Measurements from ENCODE around the gene ZNF138.

ZNF138 gene

DNA sequence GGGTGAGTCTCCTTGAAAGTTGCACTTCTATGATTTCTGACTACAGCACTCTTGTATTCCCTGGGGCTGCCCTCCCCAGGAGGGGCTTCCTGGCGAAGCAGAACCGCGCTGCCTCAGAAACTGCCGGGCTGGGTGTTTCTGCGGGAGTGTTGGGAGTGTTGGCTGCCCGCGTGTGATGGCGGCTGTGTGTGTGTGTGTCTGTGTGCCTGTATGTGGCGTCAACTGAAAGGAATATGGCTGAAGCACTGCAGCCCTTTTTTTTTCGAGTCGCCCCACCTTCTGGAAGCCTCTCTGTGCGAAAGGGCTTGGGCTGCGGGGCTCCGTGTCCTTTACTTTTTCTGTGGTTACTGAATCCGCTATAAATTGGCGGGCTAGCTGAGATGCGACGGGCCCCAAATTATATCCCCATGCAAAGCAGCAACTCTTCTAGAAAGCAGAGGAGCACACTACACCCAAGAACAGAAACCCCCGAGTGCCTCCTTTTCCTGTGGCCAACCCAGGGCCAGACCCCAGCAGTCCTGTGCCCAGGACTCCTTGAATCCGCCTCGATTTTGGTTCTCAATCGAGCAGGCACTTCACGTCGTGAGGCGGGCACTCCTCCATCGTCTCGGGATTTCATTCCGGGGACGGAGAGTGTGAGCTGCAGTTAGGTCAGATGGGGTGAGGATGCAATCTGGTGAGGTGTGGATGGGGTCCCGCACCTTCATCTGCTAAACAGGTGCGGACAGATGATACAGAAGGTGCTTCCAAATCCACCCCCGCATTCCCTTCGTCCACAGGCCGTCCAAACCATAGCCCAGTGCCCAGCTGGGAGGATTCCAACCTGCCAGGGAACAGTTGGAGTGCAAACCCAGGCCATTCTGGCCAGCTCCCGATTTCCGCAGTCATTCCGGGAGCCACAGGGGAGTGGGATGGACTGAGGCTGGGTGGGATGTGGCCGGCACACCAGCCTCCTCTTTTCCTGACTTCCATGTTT lies 86.4 kb downstream of the ZNF138 start:
- DNase-seq (ENCODE audit: insufficient read length, low spot score) (no peak), FAIRE-seq (no peak)
- no peak for TF ChIP-seq PAX5 (IDR thresholded peaks at IDR 0.05; ENCODE audit: insufficient read depth, low read length, severe bottlenecking)
- no peak for TF ChIP-seq TAF1 (IDR thresholded peaks at IDR 0.05; ENCODE audit: low read depth, low read length)
- no peak for TF ChIP-seq POLR2A (IDR thresholded peaks at IDR 0.05; ENCODE audit: low read depth, low read length)
- TF ChIP-seq POU2F2 (IDR thresholded peaks at IDR 0.05; ENCODE audit: low read depth, low read length): no peak
- TF ChIP-seq POLR2AphosphoS5 (IDR thresholded peaks at IDR 0.05; ENCODE audit: low read depth, low read length): no peak
- no peak for TF ChIP-seq SPI1 (IDR thresholded peaks at IDR 0.05; ENCODE audit: low read depth, low read length)

DNA sequence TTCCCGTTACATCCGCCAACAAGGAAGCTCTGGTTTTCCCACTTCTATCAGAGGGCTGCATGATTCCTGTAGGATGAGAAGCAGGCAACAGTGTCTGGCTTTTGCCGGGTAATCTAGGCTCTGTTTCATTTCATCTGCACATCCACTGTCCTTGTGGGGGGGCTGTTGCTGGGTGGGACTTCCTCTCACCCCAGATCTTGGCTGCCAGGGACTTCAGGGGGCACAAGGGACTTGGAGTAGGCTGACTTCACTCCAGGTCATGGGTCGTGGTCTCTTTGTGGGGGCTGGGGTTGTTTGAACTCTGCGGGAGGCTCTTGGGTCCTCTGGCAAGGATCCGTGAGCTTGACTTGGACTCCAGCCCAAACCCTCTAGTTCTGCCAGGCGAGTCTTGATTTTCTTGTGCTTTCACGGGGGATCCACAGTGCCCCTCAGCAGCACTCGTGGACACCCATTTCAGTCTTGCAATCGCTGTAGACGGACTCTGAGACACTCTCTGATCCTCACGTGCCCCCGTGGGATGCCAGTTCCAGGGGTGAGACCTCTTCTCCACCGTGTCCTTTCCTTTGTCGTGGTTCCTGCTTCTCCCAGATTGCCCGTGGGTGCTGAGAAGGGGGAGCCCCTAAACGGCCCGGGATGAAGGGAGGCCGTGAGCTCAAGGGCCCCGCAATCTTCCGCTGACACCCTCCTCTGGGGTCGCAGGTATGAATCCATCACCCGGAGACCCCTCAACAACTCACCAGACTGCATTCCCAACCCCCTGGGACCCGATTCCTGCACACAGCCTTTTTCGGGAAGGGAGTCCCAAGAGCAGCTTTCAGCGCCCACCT lies 87.4 kb downstream of the ZNF138 start:
- no peak for FAIRE-seq
- DNase-seq (ENCODE audit: insufficient read length, low spot score): no peak
- TF ChIP-seq POLR2AphosphoS5 (IDR thresholded peaks at IDR 0.05; ENCODE audit: low read depth, low read length) (no peak), POLR2A (IDR thresholded peaks at IDR 0.05; ENCODE audit: low read depth, low read length) (no peak), POU2F2 (IDR thresholded peaks at IDR 0.05; ENCODE audit: low read depth, low read length) (no peak), SPI1 (IDR thresholded peaks at IDR 0.05; ENCODE audit: low read depth, low read length) (no peak), TAF1 (IDR thresholded peaks at IDR 0.05; ENCODE audit: low read depth, low read length) (no peak), PAX5 (IDR thresholded peaks at IDR 0.05; ENCODE audit: insufficient read depth, low read length, severe bottlenecking) (no peak)

DNA sequence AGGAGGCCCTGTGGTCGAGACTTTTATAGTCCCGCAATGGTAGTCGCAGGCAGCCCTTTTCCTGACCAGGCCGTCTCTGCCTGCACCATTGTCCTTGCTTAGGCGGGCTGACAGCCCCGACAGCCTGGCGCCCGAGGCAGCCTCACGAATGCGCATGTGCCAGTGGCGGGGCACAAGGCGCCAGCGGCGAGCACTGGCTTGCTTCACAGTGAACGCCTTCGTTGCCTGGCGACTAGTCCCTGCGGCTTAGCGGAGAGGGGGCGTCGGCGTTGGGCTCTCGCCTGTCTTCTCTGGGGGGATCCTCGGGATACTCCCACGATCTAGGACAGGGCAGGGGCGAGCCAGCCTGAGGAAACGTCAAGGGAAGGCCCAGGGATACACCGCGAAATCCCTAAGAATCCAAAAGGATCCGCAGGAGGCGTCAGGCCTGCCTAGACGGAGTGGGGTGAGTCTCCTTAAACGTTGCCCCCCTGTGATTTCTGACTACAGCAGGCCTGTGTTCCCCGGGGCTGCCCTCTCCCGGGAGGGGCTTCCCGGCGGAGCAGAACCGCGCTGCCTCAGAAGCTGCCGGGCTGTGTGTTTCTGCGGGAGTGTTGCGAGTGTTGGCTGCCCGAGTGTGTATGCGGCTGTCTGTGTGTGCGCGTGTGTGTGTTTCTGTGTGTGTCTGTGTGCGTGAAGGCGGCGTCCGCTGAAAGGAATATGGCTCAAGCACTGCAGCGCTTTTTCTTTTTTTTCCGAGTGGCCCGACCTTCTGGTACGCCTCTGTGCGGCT lies 88.3 kb downstream of the ZNF138 start:
- TF ChIP-seq POLR2A (IDR thresholded peaks at IDR 0.05; ENCODE audit: low read depth, low read length): no peak
- no peak for TF ChIP-seq SPI1 (IDR thresholded peaks at IDR 0.05; ENCODE audit: low read depth, low read length)
- no peak for TF ChIP-seq TAF1 (IDR thresholded peaks at IDR 0.05; ENCODE audit: low read depth, low read length)
- TF ChIP-seq POU2F2 (IDR thresholded peaks at IDR 0.05; ENCODE audit: low read depth, low read length): no peak
- TF ChIP-seq PAX5 (IDR thresholded peaks at IDR 0.05; ENCODE audit: insufficient read depth, low read length, severe bottlenecking): no peak
- TF ChIP-seq POLR2AphosphoS5 (IDR thresholded peaks at IDR 0.05; ENCODE audit: low read depth, low read length): no peak
- no peak for DNase-seq (ENCODE audit: insufficient read length, low spot score)

More for the DNA sequence above, 88.3 kb downstream of the ZNF138 start:
- no peak for FAIRE-seq

All from GM12891 (cell line).